ENCODE measurements around the gene VWDE. TPM values are rescaled to one million over a fixed set of nuclear protein-coding genes. Genes with fewer than 3 reads are reported as not detected.
"Not testable (repeated sequence)": the region's sequence is repeated elsewhere in the genome, so short reads cannot be mapped to it uniquely, and the experiment has no call there.

The VWDE gene
- 1.7 TPM for total RNA-seq

DNA sequence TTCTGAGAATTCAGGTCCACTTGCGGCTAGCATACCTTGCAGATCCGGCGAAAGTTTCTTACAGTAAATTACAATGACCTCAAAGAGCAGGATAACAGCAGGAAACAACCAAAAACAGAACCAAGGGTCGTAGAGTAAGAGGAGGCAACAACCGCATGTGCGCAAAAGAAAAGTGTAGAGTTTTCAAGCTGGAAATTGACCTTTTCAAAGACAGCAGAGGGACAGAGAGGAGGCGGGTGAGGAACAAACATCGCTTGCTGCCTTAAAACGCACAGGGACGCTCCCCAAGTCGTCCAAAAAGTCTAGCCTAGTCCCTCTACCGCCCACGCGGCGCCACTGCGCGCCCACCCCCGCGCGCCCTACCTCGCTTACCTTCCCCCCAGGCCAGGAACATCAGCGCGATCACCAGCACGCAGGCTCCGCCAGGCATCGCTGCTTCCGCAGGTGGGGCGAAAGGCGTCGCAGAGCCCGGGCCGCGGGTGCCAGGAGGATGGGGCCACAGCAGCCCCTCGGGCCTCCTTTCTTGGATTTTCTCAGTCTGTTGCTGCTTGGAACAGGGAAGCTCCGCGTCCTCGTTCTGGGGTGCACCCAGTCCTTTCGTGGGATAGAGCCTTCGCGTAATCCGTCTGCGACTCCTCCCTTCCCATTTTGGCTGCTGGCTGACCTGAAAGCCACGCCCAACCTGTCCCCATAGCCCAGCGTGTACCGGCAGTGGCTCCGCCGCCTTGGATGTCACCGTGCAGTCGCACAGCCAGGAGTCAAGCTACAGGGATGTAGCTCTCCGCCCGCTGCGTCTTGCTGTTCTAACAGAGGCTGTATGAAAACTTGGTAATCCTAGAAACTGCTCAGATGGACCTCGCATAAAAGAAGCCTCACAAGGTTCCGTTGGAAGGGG, at the start of gene VWDE:
VWDE (minus strand) TSS at position 579 of the 895 bp plus-strand sequence; CDS start at position 430, 149 bp downstream.
- peak; percentile 20 for DNase-seq (ENCODE audit: low spot score)

DNA sequence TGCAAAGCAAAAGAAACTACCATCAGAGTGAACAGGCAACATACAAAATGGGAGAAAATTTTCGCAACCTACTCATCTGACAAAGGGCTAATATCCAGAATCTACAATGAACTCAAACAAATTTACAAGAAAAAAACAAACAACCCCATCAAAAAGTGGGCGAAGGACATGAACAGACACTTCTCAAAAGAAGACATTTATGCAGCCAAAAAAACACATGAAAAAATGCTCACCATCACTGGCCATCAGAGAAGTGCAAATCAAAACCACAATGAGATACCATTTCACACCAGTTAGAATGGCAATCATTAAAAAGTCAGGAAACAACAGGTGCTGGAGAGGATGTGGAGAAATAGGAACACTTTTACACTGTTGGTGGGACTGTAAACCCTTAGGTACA, 49.5 kb upstream of the VWDE start:
- not testable (repeated sequence) for DNase-seq (ENCODE audit: low spot score)

DNA sequence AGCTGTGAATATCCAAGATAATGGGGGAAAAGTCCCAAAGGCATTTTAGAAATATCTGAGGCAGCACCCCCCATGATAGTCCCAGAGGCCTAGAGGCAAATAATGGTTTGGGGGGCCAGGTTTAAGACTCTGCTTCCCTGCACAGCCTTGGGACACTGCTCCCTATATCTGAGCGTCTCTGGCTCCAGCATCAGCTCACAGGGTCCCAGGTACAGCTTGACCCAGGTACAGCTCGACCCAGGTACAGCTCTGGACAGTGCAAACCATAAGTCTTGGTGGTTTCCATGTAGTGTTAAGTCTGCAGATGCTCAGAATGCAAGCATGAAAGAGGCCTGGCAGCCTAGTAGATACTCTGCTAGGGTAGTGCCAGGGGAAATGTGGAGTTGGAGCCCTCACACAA, 47.0 kb upstream of the VWDE start:
- DNase-seq (ENCODE audit: low spot score): no peak

DNA sequence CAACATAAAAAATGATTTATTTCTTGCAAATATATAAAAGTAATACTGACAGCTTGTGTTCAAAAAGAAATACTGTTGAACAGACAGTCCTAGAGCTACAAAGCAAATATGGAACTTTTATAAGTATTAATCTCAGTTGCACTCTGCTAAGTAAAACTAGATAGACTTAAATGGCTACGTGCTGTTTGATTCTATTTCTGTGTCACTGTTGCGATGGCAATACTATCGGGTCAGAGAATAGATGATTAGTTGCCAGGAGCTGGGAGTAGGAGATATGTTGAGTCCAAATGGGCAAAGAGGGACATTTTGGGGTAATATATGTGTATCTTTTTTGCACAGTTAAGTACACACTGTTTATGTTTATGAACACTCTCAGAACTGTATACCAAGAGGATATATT, 41.1 kb upstream of the VWDE start:
- no peak for DNase-seq (ENCODE audit: low spot score)

DNA sequence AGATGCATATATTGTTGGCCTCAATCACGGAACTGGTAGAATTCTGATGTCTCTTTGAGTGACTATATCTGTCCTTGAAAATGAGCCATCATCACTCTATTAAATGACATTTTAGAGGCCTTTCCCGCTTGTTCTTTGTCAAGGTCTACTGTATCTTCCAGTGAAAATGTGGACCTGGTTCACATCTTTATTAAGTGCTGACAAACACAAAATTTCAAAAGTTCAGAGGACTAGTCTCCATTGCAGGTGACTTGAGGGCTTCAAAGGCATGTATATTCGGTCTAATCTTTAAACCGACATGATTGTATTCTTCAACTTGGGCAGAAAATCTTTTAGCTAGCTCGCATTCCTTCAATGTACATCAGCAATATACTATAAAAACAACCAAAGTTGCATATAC, 36.6 kb upstream of the VWDE start:
- DNase-seq (ENCODE audit: low spot score): no peak

DNA sequence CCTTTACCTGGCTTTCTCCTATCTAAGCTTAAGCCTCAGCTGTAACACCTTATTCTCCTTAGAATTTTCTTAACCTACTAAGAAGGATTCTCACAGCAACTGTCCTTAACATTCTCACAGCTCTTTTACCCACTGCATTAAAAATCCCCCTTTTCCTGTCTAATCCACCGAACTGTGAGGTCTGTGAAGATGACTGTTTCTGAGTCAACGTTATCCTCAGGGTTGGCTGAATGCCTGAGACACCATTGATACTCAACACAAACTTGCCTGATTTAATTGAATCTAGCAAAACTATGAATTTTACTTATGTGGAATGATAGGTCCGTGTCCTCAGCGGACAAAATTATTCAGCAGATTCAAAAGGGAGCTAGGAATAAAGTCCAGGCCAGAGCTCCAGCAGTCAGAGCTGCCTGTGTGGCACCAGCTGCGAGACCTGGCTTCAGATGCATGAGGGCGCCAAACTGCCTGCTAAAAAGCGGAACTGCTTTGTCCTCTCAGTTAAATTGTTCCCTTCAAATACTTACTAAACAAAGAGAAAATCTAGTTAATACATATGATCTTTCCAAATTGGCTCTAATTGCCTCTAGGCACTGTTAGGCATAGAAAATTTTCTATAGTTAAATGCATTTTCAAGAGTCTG, 33.4 kb upstream of the VWDE start:
- no peak for DNase-seq (ENCODE audit: low spot score)

DNA sequence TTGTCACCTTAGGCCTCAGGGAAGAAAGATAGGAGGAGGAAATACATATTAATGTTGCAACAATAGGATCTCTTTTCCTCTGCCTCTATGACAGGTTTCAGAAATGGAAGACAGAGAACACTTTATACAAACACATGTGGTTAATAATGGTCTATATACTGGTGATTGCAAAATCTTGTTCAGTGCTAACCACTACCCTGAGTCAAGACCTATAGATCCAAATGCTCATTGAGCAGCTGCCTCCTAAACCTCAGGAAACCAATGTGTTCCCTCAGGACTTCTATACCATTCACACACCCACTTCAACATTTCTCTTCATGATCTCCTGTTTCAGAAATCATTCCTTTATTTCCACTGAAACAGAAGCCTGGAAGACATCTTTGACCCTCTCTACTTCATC, 32.5 kb upstream of the VWDE start:
- DNase-seq (ENCODE audit: low spot score): no peak

DNA sequence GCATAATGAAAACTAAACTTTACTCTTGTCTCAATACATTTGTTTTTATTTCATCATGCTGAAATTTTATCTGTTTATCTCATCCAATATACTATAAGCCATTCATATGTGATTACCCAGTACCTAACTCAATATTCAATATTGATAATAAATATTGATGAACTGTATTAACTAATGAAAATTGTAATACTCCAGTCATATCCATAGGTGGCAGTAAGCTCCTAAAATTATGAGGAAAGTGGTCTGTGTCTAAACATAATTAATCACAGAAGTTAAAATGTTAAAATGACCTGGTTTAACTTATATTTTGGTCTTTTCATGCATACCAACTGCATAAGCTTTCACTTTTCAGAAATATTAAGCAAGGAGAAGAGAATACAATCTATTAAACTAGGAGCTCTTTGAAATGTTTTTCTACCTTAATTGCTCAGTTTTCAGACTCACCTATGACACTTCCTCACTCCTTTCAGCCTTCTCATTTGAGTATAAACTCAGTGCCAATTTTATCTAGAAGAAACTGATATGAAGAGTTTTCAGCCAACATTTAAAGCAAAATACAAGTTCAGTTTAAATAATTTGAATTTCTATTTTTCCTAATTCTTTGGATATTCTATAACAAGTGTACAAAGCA, 30.5 kb upstream of the VWDE start:
- DNase-seq (ENCODE audit: low spot score): no peak

DNA sequence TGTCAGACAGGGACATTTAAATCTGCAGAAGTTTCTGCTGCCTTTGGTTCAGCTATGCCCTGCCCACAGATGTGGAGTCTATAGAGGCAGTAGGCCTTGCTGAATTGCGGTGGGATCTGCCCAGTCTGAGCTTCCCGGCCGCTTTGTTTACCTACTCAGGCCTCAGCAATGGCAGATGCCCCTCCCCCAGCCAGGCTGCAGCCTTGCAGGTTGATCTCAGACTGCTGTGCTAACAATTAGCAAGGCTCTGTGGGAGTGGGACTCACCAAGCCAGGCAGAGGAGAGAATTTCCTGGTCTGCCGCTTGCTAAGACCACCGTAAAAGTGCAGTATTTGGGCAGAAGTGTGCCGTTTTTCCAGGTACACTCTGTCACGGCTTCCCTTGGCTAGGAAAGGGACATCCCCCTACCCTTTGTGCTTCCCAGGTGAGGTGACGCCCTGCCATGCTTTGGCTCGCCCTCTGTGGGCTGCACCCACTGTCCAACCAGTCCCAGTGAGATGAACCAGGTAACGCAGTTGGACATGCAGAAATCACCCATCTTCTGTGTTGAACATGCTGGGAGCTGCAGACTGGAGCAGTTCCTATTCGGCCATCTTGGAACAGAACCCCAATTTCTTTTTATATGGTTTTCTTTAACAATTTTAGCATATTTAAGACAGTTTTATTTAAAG, 28.4 kb upstream of the VWDE start:
- DNase-seq (ENCODE audit: low spot score): no peak

DNA sequence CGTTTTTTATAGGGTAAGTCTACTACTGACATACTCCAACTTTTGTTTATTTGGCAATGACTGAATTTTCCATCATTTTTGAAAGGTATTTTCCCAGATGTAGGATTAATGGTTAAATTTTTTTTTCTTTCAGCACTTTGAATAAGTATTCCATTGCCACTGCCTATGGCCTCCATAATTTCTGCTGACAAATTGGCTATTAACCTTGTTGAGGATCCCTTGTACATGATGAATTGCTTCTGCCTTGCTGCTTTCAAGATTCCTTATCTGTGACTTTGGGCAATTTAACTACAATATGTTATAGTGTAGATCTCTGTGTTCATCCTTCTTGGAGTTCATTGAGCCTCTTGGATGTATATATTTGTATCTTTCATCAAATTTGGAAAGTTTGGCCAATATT, 21.6 kb upstream of the VWDE start:
- no peak for DNase-seq (ENCODE audit: low spot score)

DNA sequence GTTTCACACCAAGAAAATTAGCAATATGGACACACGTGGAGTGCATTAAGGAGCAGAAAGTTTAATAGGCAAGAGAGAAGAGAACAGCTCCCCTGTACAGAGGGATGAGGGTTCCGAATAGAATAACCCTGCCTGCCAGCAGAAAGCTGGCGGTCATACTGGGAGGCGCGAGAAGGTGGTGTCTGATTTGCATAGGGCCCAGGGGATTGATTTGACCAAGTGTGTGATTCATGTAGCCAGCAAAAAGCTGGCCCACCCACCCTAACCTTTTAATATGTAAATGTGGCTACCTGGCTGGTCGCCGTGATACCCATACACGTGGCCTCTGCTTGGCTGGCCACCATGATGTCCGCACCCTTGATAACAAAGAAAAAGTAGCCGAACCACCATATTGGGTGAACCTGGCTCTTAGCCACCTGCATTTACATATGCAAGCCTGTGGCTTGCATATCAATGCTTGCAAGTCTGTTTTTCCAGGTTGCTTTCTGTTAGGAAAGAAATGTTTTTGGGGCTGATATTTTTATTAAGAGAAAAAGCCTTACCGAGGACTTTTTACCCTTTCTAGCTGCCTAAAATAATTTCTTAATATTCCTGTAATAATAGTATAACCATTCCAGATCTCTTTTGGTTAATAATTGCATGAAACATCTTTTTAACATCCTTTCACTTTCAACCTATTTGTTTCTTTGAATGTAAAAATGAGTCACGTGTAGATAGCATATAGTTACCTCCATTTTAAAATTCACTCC, 20.5 kb upstream of the VWDE start:
- no peak for DNase-seq (ENCODE audit: low spot score)

DNA sequence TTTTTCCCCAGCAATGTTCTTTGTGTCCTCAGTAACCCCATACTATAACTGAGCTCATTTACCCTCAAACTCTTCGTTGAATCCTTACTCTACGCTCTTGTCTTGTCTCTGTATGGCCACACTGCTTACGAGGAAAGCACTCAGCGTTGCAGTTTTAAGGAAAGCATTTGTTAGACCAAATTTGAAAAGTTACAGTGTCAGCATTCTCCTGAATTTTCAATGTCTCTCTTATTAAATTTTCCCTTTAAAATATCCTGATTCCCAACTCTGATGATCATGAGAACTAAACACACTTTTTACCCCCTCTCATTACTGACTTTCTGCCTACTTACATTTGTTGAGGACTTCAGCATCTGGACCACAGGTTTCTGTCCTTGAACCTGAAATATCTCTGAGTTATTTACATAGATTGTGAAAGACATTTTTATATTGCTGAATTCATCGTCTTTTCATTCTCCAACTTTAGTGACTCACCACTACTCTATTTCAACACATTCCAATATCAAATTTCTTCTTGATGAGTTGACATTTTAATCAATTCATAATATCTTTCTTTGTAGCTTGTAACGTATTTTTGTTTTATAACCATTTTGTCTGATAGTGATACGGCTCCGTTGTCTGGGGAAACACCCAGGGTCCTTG, 19.8 kb upstream of the VWDE start:
- DNase-seq (ENCODE audit: low spot score): no peak

DNA sequence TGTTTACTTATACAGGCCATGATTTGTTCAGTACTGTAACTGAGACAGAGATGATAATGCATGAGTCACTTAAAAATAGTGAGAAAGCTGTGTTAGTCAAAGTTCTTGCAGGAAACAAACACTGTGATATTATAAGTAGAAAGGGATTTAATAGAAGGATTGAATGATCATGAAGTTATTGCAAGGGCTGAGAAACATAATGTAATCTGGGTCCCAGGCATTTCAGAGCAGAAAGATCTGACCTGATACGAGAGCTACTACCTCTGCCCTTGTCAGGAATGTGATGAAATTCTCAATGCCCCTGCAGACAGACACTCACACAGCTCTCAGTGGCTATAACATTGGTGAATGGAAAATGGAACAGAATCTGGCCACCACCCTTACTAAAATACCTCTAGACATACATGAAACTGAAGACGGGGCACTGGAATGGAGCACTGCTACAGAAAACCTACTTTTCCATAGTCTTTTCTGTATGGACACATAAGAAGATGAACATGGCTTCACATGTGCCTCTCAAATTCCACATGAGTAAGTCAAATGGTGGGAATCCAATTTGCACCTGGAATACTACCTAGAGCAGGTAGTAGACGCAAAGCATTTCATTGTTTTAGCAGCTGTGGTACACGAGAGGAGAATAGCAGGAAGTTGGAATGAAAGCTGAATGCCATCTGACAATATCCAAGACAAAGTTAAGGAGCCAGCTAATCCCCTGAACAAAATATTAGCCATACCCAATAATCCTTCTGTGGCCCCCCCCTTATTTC, 19.1 kb upstream of the VWDE start:
- no peak for DNase-seq (ENCODE audit: low spot score)

DNA sequence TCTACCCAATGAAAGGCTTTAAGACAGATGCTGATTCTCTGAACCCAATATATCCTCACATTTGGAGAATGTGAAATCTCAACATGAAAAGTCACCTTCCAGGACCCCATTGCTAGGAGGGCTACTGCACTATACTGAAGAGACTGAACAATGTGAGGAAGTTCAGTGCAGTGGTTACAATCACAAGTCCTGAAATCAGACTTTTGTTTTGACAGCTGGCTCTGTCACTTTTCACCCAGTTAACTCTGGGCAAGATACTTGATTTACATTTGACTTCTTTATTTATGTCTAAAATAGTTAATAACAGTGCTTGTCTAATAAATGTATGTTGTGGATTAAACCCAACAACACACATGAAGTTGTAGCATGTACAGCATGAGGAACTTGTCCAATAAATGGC, 14.8 kb upstream of the VWDE start:
- DNase-seq (ENCODE audit: low spot score): no peak

DNA sequence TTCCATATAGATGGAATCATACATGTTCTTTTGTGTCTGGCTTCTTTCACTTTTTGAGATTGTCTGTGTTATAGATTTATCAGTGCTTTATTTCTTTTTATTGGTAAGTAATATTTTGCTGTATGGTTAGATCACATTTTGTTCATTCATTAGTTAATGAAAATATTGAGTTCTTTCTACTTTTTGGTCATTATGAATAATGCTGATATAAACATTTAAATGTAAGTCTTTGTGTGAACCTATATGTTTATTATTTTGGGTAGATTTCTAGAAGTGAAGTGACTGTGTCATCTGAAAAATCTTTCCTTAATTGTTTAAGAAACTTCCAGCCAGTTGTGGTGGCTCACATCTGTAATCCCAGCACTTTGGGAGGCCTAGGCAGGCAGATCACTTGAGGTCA, 11.4 kb upstream of the VWDE start:
- no peak for DNase-seq (ENCODE audit: low spot score)

DNA sequence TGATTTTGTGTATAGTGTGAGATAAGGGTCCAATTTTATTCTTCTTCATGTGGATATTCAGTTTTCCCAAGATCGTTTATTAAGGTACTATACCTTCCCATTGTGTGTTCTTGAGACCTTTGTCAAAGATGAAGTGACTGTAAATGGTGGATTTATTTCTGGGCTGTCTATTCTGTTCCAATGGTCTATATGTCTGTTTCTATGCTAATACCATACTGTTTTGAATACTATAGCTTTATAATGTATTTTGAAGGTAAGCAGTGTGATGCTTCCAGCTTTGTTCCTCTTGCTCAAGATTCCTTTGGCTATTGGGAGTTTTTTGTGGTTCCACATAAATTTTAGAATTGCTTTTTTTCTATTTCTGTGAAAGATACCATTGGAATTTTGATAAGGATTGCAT, 8.7 kb upstream of the VWDE start:
- no peak for DNase-seq (ENCODE audit: low spot score)

DNA sequence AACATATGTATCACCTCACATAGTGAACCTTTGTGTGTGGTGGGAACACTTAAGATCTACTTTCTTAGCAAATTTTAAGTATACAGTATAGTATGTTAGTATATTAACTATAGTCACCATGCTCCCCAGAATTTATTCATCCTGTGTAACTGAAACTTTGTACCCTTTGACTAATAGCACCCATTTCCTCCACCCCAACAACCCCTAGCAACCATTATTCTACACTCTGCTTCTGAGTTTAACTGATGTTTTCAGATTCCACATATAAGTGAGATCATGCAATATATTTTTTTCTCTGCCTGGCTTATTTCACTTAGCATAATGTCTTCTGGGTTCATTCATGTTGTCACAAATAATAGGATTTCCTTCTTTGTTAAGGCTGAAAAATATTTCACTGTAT, 6.9 kb upstream of the VWDE start:
- no peak for DNase-seq (ENCODE audit: low spot score)

DNA sequence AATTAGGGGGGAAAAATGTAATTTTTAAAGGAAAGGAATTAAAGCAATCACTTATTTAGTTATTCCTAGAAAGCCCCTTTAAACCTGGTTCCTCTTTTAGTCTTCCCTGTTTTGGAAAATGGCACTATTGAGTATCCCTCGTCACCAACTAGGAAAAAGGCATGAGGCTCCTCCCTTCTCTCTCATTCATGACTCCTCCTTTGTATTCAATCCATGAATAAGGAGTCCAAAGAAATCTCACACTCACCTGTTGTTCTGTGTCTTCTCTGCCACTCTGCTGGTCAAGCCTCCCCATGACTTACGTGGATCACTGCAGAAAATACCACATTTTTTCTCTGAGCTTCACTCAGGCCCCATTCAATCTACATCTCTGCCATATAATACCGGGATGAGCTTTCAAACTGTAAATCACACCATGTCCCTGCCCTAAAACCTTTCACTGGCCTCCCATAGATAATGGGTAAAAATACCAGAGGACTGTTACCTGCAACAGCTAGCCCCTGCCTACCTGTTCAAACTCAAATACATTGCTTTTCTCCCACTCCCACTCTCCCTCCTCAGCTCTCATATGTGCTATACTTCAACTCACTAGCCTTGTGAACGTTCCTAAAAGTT, 5.5 kb upstream of the VWDE start:
- no peak for DNase-seq (ENCODE audit: low spot score)

DNA sequence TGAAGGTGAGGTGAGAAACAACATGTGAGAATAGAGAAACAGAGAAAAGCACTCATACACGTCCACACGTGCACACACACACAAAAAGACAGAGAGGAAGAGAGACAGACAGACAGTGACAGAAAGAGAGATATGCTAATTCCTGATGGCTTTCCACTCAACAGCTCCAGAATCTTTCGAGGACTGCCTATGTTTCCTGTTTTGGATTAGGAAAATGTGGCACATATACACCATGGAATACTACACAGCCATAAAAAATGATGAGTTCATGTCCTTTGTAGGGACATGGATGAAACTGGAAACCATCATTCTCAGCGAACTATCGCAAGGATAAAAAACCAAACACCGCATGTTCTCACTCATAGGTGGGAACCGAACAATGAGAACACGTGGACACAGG, 4.0 kb upstream of the VWDE start:
- not testable (repeated sequence) for DNase-seq (ENCODE audit: low spot score)

DNA sequence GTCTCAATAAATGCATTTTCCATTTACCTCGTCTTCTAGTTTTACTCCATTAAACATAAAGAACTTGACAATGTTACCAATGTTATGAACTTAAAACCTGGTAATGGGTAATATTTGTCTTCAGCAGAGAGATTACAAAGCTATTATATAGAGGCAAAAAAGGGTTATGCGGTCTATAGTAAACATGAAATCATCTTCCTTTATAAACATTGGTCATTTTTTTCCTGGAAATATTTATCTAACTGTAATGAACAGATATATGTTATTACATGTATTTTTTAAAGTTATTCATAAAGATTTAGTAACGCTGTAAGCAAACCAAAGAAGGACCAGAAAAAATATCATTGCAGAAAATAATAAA, 1.3 kb downstream of the VWDE start:
- DNase-seq (ENCODE audit: low spot score): no peak
